SK-N-SH treated with all-trans-retinoic acid at 6 μM for 48 hours (cell line): ENCODE data around the gene SPG7.

Experiments
- ATAC-seq: fragments of 200-7000 bp; cut with Tn5 transposase; 3 replicates; pipeline ENCODE4 v1.9.1; 2020; ENCODE audit warnings: mild to moderate bottlenecking, moderate library complexity
- ARNTL ChIP-seq: fragments of 450-650 bp; formaldehyde crosslinking; IDR thresholded peaks from 2 replicates; pipeline ENCODE4 v1.5.0; 2020; ENCODE audit warnings: low read depth, mild to moderate bottlenecking, moderate library complexity, borderline replicate concordance
- BACH2 ChIP-seq: fragments of 250-450 bp; sonication (Bioruptor Pico); IDR thresholded peaks from 2 replicates; pipeline ENCODE4 v1.9.0; 2021; ENCODE audit warnings: mild to moderate bottlenecking, borderline replicate concordance
- CREB5 ChIP-seq: fragments of 250-450 bp; sonication (Bioruptor Pico); IDR thresholded peaks from 2 replicates; pipeline ENCODE4 v1.5.1; 2020; ENCODE audit warnings: low read depth, mild to moderate bottlenecking, moderate library complexity
- CSDC2 ChIP-seq: fragments of 250-450 bp; sonication (Bioruptor Pico); IDR thresholded peaks from 2 replicates; pipeline ENCODE4 v1.5.0; 2020; ENCODE audit warnings: mild to moderate bottlenecking, moderate library complexity
- ESRRG ChIP-seq: fragments of 250-450 bp; sonication (Bioruptor Pico); IDR thresholded peaks from 2 replicates; pipeline ENCODE4 v1.6.1; 2021; ENCODE audit warnings: mild to moderate bottlenecking
- ISL1 ChIP-seq: fragments of 250-450 bp; sonication (Bioruptor Pico); IDR thresholded peaks from 2 replicates; pipeline ENCODE4 v2.1.2; 2022; ENCODE audit warnings: mild to moderate bottlenecking, moderate library complexity
- OSR1 ChIP-seq: fragments of 250-450 bp; sonication (Bioruptor Pico); IDR thresholded peaks from 2 replicates; pipeline ENCODE4 v1.8.0; 2022; ENCODE audit warnings: moderate library complexity, mild to moderate bottlenecking, inconsistent platforms
- POU6F1 ChIP-seq: fragments of 250-450 bp; sonication (Bioruptor Pico); IDR thresholded peaks from 2 replicates; pipeline ENCODE4 v1.8.0; 2021; ENCODE audit warnings: low read depth, mild to moderate bottlenecking, moderate library complexity, borderline replicate concordance
- PPARA ChIP-seq: fragments of 250-450 bp; sonication (Bioruptor Pico); IDR thresholded peaks from 2 replicates; pipeline ENCODE4 v1.5.0; 2020; ENCODE audit warnings: mild to moderate bottlenecking, borderline replicate concordance
- RARB ChIP-seq: fragments of 250-450 bp; sonication (Bioruptor Pico); IDR thresholded peaks from 2 replicates; pipeline ENCODE4 v1.8.0; 2021; ENCODE audit warnings: mild to moderate bottlenecking, moderate library complexity
- SNAI2 ChIP-seq: fragments of 250-450 bp; sonication (Bioruptor Pico); IDR thresholded peaks from 2 replicates; pipeline ENCODE4 v1.5.0; 2020; ENCODE audit warnings: mild to moderate bottlenecking, moderate library complexity
- TCF4 ChIP-seq: fragments of 250-450 bp; sonication (Bioruptor Pico); IDR thresholded peaks from 2 replicates; pipeline ENCODE4 v1.8.0; 2021; ENCODE audit warnings: mild to moderate bottlenecking, moderate library complexity, borderline replicate concordance
- TOX ChIP-seq: fragments of 250-450 bp; sonication (Bioruptor Pico); IDR thresholded peaks from 2 replicates; pipeline ENCODE4 v1.8.0; 2021; ENCODE audit warnings: mild to moderate bottlenecking, moderate library complexity, borderline replicate concordance
- ZC3H10 ChIP-seq: fragments of 250-450 bp; sonication (Bioruptor Pico); IDR thresholded peaks from 2 replicates; pipeline ENCODE4 v1.5.1; 2021; ENCODE audit warnings: mild to moderate bottlenecking, moderate library complexity
- ZFP3 ChIP-seq: fragments of 250-450 bp; sonication (Bioruptor Pico); IDR thresholded peaks from 2 replicates; pipeline ENCODE4 v1.5.0; 2020; ENCODE audit warnings: mild to moderate bottlenecking, moderate library complexity
- ZFP30 ChIP-seq: fragments of 450-650 bp; formaldehyde crosslinking; IDR thresholded peaks from 2 replicates; pipeline ENCODE4 v1.5.0; 2022; ENCODE audit warnings: mild to moderate bottlenecking, moderate library complexity
- ZNF565 ChIP-seq: fragments of 450-650 bp; formaldehyde crosslinking; conservative IDR thresholded peaks from 2 replicates; pipeline ENCODE4 v1.5.0; 2020; ENCODE audit warnings: low read depth, mild to moderate bottlenecking, moderate library complexity
- ZNF70 ChIP-seq: fragments of 450-650 bp; formaldehyde crosslinking; IDR thresholded peaks from 2 replicates; pipeline ENCODE4 v1.5.0; 2020; ENCODE audit warnings: mild to moderate bottlenecking, moderate library complexity
- ZNF8 ChIP-seq: fragments of 450-650 bp; formaldehyde crosslinking; IDR thresholded peaks from 2 replicates; pipeline ENCODE4 v1.5.0; 2020; ENCODE audit warnings: mild to moderate bottlenecking, moderate library complexity
- TF ChIP-seq, protein P1 (sequence below): fragments of 250-450 bp; sonication (Bioruptor Pico); IDR thresholded peaks from 2 replicates; pipeline ENCODE4 v1.8.0; 2020; ENCODE audit warnings: mild to moderate bottlenecking, moderate library complexity, borderline replicate concordance
- TF ChIP-seq, protein P2 (sequence below): fragments of 250-450 bp; sonication (Bioruptor Pico); IDR thresholded peaks from 2 replicates; pipeline ENCODE4 v1.5.0; 2020; ENCODE audit warnings: mild to moderate bottlenecking, moderate library complexity
- TF ChIP-seq, protein P3 (sequence below): fragments of 250-450 bp; sonication (Bioruptor Pico); IDR thresholded peaks from 2 replicates; pipeline ENCODE4 v1.5.1; 2021; ENCODE audit warnings: mild to moderate bottlenecking, moderate library complexity

Gene SPG7

GRCh38 chr16:89549007-89549700 is 41.0 kb downstream of the SPG7 start:
- no peak for ATAC-seq
- TF ChIP-seq, protein P1, sequence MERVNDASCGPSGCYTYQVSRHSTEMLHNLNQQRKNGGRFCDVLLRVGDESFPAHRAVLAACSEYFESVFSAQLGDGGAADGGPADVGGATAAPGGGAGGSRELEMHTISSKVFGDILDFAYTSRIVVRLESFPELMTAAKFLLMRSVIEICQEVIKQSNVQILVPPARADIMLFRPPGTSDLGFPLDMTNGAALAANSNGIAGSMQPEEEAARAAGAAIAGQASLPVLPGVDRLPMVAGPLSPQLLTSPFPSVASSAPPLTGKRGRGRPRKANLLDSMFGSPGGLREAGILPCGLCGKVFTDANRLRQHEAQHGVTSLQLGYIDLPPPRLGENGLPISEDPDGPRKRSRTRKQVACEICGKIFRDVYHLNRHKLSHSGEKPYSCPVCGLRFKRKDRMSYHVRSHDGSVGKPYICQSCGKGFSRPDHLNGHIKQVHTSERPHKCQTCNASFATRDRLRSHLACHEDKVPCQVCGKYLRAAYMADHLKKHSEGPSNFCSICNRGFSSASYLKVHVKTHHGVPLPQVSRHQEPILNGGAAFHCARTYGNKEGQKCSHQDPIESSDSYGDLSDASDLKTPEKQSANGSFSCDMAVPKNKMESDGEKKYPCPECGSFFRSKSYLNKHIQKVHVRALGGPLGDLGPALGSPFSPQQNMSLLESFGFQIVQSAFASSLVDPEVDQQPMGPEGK: no peak
- TF ChIP-seq ZNF565 (CRISPR knock-in tag) (no peak), TOX (CRISPR knock-in tag) (no peak)

GRCh38 chr16:89550421-89551007 is 42.3 kb downstream of the SPG7 start:
- TF ChIP-seq PPARA (CRISPR knock-in tag): no peak
- TF ChIP-seq CREB5 (CRISPR knock-in tag): no peak
- TF ChIP-seq BACH2 (CRISPR knock-in tag): no peak
- TF ChIP-seq ZFP3 (CRISPR knock-in tag): no peak
- no peak for TF ChIP-seq ZC3H10 (CRISPR knock-in tag)
- TF ChIP-seq ZNF8 (CRISPR knock-in tag): no peak
- TF ChIP-seq CSDC2 (CRISPR knock-in tag): no peak
- TF ChIP-seq SNAI2 (CRISPR knock-in tag): no peak
- no peak for TF ChIP-seq ZNF565 (CRISPR knock-in tag)
- no peak for TF ChIP-seq OSR1 (CRISPR knock-in tag)
- no peak for TF ChIP-seq TOX (CRISPR knock-in tag)
- TF ChIP-seq, protein P1: no peak
- TF ChIP-seq ESRRG: no peak
- no peak for TF ChIP-seq ISL1
- ATAC-seq: no peak; the same call in 2 of the 3 replicates

GRCh38 chr16:89552329-89552728 is 44.1 kb downstream of the SPG7 start:
- ATAC-seq: no peak
- TF ChIP-seq OSR1 (CRISPR knock-in tag) (no peak), ESRRG (no peak), TCF4 (CRISPR knock-in tag) (no peak), PPARA (CRISPR knock-in tag) (no peak), ZC3H10 (CRISPR knock-in tag) (no peak), POU6F1 (no peak), CREB5 (CRISPR knock-in tag) (no peak), ARNTL (CRISPR knock-in tag) (no peak), ZNF70 (CRISPR knock-in tag) (no peak), ZFP3 (CRISPR knock-in tag) (no peak), ZFP30 (CRISPR knock-in tag) (no peak), RARB (CRISPR knock-in tag) (no peak), CSDC2 (CRISPR knock-in tag) (no peak), ZNF565 (CRISPR knock-in tag) (no peak)
- TF ChIP-seq, protein P2, sequence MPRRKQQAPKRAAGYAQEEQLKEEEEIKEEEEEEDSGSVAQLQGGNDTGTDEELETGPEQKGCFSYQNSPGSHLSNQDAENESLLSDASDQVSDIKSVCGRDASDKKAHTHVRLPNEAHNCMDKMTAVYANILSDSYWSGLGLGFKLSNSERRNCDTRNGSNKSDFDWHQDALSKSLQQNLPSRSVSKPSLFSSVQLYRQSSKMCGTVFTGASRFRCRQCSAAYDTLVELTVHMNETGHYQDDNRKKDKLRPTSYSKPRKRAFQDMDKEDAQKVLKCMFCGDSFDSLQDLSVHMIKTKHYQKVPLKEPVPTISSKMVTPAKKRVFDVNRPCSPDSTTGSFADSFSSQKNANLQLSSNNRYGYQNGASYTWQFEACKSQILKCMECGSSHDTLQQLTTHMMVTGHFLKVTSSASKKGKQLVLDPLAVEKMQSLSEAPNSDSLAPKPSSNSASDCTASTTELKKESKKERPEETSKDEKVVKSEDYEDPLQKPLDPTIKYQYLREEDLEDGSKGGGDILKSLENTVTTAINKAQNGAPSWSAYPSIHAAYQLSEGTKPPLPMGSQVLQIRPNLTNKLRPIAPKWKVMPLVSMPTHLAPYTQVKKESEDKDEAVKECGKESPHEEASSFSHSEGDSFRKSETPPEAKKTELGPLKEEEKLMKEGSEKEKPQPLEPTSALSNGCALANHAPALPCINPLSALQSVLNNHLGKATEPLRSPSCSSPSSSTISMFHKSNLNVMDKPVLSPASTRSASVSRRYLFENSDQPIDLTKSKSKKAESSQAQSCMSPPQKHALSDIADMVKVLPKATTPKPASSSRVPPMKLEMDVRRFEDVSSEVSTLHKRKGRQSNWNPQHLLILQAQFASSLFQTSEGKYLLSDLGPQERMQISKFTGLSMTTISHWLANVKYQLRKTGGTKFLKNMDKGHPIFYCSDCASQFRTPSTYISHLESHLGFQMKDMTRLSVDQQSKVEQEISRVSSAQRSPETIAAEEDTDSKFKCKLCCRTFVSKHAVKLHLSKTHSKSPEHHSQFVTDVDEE (CRISPR knock-in tag): no peak
- TF ChIP-seq, protein P1: no peak
- TF ChIP-seq, protein P3, sequence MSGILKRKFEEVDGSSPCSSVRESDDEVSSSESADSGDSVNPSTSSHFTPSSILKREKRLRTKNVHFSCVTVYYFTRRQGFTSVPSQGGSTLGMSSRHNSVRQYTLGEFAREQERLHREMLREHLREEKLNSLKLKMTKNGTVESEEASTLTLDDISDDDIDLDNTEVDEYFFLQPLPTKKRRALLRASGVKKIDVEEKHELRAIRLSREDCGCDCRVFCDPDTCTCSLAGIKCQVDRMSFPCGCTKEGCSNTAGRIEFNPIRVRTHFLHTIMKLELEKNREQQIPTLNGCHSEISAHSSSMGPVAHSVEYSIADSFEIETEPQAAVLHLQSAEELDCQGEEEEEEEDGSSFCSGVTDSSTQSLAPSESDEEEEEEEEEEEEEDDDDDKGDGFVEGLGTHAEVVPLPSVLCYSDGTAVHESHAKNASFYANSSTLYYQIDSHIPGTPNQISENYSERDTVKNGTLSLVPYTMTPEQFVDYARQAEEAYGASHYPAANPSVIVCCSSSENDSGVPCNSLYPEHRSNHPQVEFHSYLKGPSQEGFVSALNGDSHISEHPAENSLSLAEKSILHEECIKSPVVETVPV: no peak
